SU-DHL-6 (cell line): Measurements from ENCODE around the gene PTPRG.

Experiments
- H2AFZ ChIP-seq: fragments of 200-600 bp; sonication (generic); 2 replicates; pipeline ENCODE4 v1.6.1; 2014; ENCODE audit warnings: low read depth, mild to moderate bottlenecking, moderate library complexity, mixed read lengths, antibody characterized with exemption, low read length; ENCODE audit not compliant: severe bottlenecking
- H3F3A ChIP-seq: fragments of 200-600 bp; shearing (Covaris generic); 2 replicates; pipeline ENCODE4 v1.6.0; 2016; ENCODE audit warnings: antibody characterized with exemption, mild to moderate bottlenecking; ENCODE audit not compliant: insufficient read depth
- H3K27ac ChIP-seq: fragments of 200-600 bp; sonication (generic); 2 replicates; pipeline ENCODE4 v1.5.1; 2016; ENCODE audit warnings: low read depth, mild to moderate bottlenecking, low read length, moderate library complexity, mixed read lengths
- H3K27me3 ChIP-seq: fragments of 200-600 bp; sonication (generic), shearing (Covaris generic); 2 replicates; pipeline ENCODE4 v1.6.0; 2014; ENCODE audit warnings: mild to moderate bottlenecking, low read length
- H3K36me3 ChIP-seq: fragments of 200-600 bp; sonication (generic); 2 replicates; pipeline ENCODE4 v1.6.1; 2014; ENCODE audit warnings: mild to moderate bottlenecking, low read length, mixed read lengths
- H3K4me2 ChIP-seq: fragments of 300-600, 200-600 bp; shearing (Covaris generic), sonication (generic); 2 replicates; pipeline ENCODE4 v1.6.0; 2014; ENCODE audit warnings: low read length, low read depth, mild to moderate bottlenecking; ENCODE audit not compliant: poor library complexity, severe bottlenecking
- H3K4me3 ChIP-seq: fragments of 200-600 bp; sonication (generic); 2 replicates; pipeline ENCODE4 v1.5.1; 2014; ENCODE audit warnings: antibody characterized with exemption, low read length, mild to moderate bottlenecking, mixed read lengths; ENCODE audit not compliant: insufficient read depth, poor library complexity, severe bottlenecking
- H3K79me2 ChIP-seq: fragments of 200-600 bp; sonication (generic); 2 replicates; pipeline ENCODE4 v1.6.1; 2014; ENCODE audit warnings: mild to moderate bottlenecking, low read length, moderate library complexity; ENCODE audit not compliant: insufficient read depth
- H3K9ac ChIP-seq: fragments of 200-600 bp; sonication (generic); 2 replicates; pipeline ENCODE4 v1.7.0; 2014; ENCODE audit warnings: mild to moderate bottlenecking, low read length
- H3K9me2 ChIP-seq: fragments of 200-600 bp; sonication (generic); replicated peaks from 2 replicates; pipeline ENCODE4 v1.6.1; 2014; ENCODE audit warnings: low read length; ENCODE audit not compliant: insufficient read depth
- H3K9me3 ChIP-seq: fragments of 200-600 bp; sonication (generic); 2 replicates; pipeline ENCODE4 v1.6.1; 2014; ENCODE audit warnings: low read length, mixed read lengths; ENCODE audit not compliant: insufficient read depth
- H4K20me1 ChIP-seq: fragments of 200-600 bp; sonication (generic); 2 replicates; pipeline ENCODE4 v1.6.1; 2014; ENCODE audit warnings: low read depth, mild to moderate bottlenecking, antibody characterized with exemption, low read length, moderate library complexity, mixed read lengths
- EZH2phosphoT487 ChIP-seq: fragments of 200-600 bp; sonication (generic), shearing (Covaris generic); conservative IDR thresholded peaks from 2 replicates; pipeline ENCODE4 v1.6.1; 2018; ENCODE audit warnings: mild to moderate bottlenecking, antibody characterized with exemption, low read length, moderate library complexity, mixed read lengths
- TF ChIP-seq, protein P1 (sequence below): fragments of 200-600 bp; sonication (generic); IDR thresholded peaks from one replicate; pipeline ENCODE4 v1.5.1; 2017; ENCODE audit warnings: antibody characterized with exemption, mild to moderate bottlenecking, low read length, moderate library complexity; ENCODE audit not compliant: insufficient read depth, poor library complexity, severe bottlenecking

PTPRG gene

DNA sequence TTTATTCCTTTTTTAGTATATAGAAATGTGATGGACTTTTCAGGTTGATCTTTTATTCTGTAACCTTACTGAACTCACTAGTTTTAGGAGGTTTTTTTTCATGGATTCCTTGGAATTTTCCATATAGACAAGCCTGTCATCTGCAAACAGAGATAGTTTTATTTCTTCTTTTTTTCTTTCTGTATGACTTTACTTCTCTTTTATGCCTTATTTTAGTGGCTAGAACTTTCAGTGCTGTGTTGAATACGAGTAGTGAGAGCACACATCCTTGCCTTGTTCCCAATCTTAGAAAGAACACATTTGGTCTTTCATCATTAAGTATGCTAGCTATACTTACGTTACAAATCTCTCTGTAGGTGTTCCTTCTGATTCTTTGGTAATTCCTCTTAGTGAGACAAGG lies 336.5 kb downstream of the PTPRG start:
- Histone ChIP-seq H4K20me1 (no peaks in the 10 kb centered on the region), H3K36me3 (no peaks in the 10 kb centered on the region), H3K4me2 (no peak overlapping the region), H3K27ac (no peak overlapping the region), H3K9me2 (no peaks in the 10 kb centered on the region), H3K27me3 (no peaks in the 10 kb centered on the region), H2AFZ (no peak overlapping the region), H3K79me2 (no peaks in the 10 kb centered on the region), H3F3A (no peaks in the 10 kb centered on the region), H3K9me3 (no peaks in the 10 kb centered on the region), H3K4me3 (no peak overlapping the region), H3K9ac (no peak overlapping the region)
- TF ChIP-seq, protein P1, sequence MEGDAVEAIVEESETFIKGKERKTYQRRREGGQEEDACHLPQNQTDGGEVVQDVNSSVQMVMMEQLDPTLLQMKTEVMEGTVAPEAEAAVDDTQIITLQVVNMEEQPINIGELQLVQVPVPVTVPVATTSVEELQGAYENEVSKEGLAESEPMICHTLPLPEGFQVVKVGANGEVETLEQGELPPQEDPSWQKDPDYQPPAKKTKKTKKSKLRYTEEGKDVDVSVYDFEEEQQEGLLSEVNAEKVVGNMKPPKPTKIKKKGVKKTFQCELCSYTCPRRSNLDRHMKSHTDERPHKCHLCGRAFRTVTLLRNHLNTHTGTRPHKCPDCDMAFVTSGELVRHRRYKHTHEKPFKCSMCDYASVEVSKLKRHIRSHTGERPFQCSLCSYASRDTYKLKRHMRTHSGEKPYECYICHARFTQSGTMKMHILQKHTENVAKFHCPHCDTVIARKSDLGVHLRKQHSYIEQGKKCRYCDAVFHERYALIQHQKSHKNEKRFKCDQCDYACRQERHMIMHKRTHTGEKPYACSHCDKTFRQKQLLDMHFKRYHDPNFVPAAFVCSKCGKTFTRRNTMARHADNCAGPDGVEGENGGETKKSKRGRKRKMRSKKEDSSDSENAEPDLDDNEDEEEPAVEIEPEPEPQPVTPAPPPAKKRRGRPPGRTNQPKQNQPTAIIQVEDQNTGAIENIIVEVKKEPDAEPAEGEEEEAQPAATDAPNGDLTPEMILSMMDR, result no peak
- TF ChIP-seq EZH2phosphoT487, result no peak

GRCh38 chr3:61899700-61900462 lies 338.5 kb downstream of the PTPRG start:
- Histone ChIP-seq H3K9me3 (no peaks in the 10 kb centered on the region), H3K4me3 (no peak overlapping the region), H3K27ac (no peak overlapping the region), H3K4me2 (no peak overlapping the region), H3K9me2 (no peaks in the 10 kb centered on the region), H3K36me3 (no peaks in the 10 kb centered on the region), H3K79me2 (no peaks in the 10 kb centered on the region), H3F3A (no peaks in the 10 kb centered on the region), H3K27me3 (no peaks in the 10 kb centered on the region), H3K9ac (no peak overlapping the region), H4K20me1 (no peaks in the 10 kb centered on the region), H2AFZ (no peak overlapping the region)
- TF ChIP-seq, protein P1, result no peak

DNA sequence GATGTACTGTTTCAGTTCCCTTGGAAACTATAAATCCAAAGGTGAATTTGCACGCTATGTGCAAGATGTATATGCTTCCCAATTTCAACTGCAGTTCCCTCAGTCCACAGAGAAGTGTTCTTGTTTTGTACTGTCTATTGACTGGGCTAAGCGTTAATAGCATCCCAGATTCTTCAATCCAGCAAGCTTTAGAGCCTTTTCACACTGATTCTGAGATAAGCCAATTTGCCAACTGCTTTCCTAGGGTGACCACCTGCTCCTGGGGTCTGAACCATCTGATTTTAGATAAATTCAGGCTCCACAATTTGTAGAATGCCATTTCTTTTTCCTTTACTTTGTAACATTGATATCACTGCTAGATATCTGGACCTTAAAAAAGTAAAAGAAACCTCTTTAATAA lies 340.1 kb downstream of the PTPRG start:
- no peaks in the 10 kb centered on the region for H3K79me2 ChIP-seq

More for the DNA sequence above, 340.1 kb downstream of the PTPRG start:
- TF ChIP-seq EZH2phosphoT487, result no peak
- TF ChIP-seq, protein P1, result no peak
- Histone ChIP-seq H3K9ac (no peak overlapping the region), H3K9me3 (no peaks in the 10 kb centered on the region), H3K4me3 (no peak overlapping the region), H4K20me1 (no peaks in the 10 kb centered on the region), H3K27ac (no peak overlapping the region), H3K9me2 (no peaks in the 10 kb centered on the region), H3K36me3 (no peaks in the 10 kb centered on the region), H3K4me2 (no peak overlapping the region), H3K27me3 (no peaks in the 10 kb centered on the region), H2AFZ (no peak overlapping the region), H3F3A (no peaks in the 10 kb centered on the region)
